Measurements from ENCODE around the gene IL17REL.

DNA sequence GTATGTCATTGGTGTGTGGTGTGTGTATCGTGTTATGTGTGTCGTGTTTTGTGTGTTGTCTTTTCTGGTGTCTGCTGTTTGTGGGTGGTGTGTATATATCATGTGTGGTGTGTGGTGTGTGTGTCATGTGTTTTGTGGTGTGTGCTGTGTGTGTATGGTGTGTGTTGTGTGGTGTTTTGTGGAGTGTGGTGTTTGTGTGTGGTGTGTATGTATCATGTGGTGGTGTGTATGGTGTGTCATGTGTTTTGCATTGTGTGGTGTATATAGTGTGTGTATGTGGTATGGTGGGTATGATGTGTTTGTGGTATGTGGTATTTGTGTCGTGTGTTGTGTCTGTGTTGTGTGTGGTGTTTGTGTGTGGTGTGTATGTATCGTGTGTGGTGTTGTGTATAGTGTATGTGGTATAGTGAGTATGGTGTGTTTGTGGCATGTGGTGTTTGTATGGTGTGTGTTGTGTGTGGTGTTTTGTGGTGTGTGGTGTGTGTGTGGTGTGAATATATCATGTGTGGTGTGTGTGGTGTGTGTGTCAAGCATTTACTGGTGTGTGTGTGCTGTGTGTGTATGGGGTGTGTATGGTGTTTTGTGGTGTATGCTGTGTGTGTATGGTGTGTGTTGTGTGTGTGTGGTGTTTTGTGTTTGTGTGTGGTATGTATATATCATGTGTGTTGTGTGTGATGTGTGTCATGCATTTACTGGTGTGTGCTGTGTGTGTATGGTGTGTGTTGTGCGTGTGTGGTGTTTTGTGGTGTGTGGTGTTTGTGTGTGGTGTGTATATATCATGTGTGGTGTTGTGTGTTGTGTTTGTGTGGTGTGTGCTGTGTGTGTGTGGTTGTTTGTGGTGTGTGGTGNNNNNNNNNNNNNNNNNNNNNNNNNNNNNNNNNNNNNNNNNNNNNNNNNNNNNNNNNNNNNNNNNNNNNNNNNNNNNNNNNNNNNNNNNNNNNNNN lies 39.3 kb downstream of the IL17REL start:
- TF ChIP-seq, protein P1, sequence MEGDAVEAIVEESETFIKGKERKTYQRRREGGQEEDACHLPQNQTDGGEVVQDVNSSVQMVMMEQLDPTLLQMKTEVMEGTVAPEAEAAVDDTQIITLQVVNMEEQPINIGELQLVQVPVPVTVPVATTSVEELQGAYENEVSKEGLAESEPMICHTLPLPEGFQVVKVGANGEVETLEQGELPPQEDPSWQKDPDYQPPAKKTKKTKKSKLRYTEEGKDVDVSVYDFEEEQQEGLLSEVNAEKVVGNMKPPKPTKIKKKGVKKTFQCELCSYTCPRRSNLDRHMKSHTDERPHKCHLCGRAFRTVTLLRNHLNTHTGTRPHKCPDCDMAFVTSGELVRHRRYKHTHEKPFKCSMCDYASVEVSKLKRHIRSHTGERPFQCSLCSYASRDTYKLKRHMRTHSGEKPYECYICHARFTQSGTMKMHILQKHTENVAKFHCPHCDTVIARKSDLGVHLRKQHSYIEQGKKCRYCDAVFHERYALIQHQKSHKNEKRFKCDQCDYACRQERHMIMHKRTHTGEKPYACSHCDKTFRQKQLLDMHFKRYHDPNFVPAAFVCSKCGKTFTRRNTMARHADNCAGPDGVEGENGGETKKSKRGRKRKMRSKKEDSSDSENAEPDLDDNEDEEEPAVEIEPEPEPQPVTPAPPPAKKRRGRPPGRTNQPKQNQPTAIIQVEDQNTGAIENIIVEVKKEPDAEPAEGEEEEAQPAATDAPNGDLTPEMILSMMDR (IDR thresholded peaks at IDR 0.05) = no peak
- no peak for TF ChIP-seq POLR2A (IDR thresholded peaks at IDR 0.05)
